Stomach (tissue), 4 donors: ENCODE results near the gene CLEC4D.
"Not testable (repeated sequence)": the region's sequence is repeated elsewhere in the genome, so short reads cannot be mapped to it uniquely, and the experiment has no call there.

Experiments used
- CTCF ChIP-seq, 7 experiments: fragments of 450-650 bp in 4 of 7; fragments of 200-600 bp in 3 of 7; sonication (generic) in 3 of 7; IDR thresholded peaks; one replicate each; pipeline ENCODE4 v1.5.1; 2016 to 2019; ENCODE audit warnings: antibody characterized with exemption in 7 of 7, control low read depth in 2 of 7, mild to moderate bottlenecking in 1 of 7
- EP300 ChIP-seq: sonication (generic); formaldehyde crosslinking; IDR thresholded peaks from one replicate; pipeline ENCODE4 v1.6.1; 2017; ENCODE audit warnings: antibody characterized with exemption
- POLR2A ChIP-seq, 4 donors: fragments of 450-650 bp; IDR thresholded peaks; one replicate each; pipeline ENCODE4 v1.6.1; 2016; ENCODE audit warnings: antibody characterized with exemption in 4 of 4, control low read depth in 2 of 4, mild to moderate bottlenecking in 1 of 4, moderate library complexity in 1 of 4
- POLR2AphosphoS5 ChIP-seq, 3 donors: sonication (generic); formaldehyde crosslinking; IDR thresholded peaks; one replicate each; pipeline ENCODE4 v1.6.1; 2016; ENCODE audit warnings: antibody characterized with exemption in 3 of 3

GRCh38 chr12:8496074-8496473, 17.2 kb upstream of the CLEC4D start:
- not testable (repeated sequence) for TF ChIP-seq CTCF (IDR thresholded peaks at IDR 0.05); POLR2A (IDR thresholded peaks at IDR 0.05); POLR2AphosphoS5 (IDR thresholded peaks at IDR 0.05); EP300
